ENCODE results near the gene NPTX2.

DNA sequence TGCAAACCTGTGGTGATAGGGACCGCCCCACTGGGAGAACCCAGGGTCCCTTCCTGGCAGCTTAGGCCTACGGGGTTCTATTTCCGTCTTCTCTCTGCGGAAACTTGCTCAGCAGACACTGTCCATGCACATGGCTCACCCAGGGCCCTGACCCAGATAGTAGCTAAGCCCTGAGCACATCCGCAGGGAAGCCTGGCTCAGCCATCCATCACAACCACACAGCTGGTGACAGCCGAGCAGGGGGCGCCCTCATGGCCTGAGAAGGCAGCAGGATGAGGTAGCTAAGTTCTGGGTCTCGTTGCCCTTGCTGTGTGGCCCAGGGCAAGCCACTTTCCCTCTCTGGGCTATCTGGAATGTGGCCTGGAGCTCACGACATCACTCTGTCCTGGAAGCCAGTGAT is 23.3 kb downstream of the NPTX2 start:
- TF ChIP-seq ZNF624 (tag by site-specific recombination; IDR thresholded peaks at IDR 0.05) (no peak), SP2 (tag by site-specific recombination; IDR thresholded peaks at IDR 0.05) (no peak), CTCF (tag by site-specific recombination; IDR thresholded peaks at IDR 0.05) (no peak), ZNF10 (tag by site-specific recombination; IDR thresholded peaks at IDR 0.05) (no peak), ZNF623 (tag by site-specific recombination; IDR thresholded peaks at IDR 0.05) (no peak), ZNF777 (tag by site-specific recombination; IDR thresholded peaks at IDR 0.05; ENCODE audit: borderline replicate concordance) (no peak), ZNF24 (tag by site-specific recombination; IDR thresholded peaks at IDR 0.05) (no peak), ZNF302 (tag by site-specific recombination; IDR thresholded peaks at IDR 0.05; ENCODE audit: low read depth) (no peak), ZNF639 (tag by site-specific recombination; IDR thresholded peaks at IDR 0.05) (no peak), ZNF280C (tag by site-specific recombination; IDR thresholded peaks at IDR 0.05) (no peak), RBAK (tag by site-specific recombination; IDR thresholded peaks at IDR 0.05) (no peak), ZNF747 (tag by site-specific recombination; IDR thresholded peaks at IDR 0.05) (no peak)
- TF ChIP-seq, protein P1, sequence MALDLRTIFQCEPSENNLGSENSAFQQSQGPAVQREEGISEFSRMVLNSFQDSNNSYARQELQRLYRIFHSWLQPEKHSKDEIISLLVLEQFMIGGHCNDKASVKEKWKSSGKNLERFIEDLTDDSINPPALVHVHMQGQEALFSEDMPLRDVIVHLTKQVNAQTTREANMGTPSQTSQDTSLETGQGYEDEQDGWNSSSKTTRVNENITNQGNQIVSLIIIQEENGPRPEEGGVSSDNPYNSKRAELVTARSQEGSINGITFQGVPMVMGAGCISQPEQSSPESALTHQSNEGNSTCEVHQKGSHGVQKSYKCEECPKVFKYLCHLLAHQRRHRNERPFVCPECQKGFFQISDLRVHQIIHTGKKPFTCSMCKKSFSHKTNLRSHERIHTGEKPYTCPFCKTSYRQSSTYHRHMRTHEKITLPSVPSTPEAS (tag by site-specific recombination; IDR thresholded peaks at IDR 0.05) = no peak
- TF ChIP-seq, protein P2, sequence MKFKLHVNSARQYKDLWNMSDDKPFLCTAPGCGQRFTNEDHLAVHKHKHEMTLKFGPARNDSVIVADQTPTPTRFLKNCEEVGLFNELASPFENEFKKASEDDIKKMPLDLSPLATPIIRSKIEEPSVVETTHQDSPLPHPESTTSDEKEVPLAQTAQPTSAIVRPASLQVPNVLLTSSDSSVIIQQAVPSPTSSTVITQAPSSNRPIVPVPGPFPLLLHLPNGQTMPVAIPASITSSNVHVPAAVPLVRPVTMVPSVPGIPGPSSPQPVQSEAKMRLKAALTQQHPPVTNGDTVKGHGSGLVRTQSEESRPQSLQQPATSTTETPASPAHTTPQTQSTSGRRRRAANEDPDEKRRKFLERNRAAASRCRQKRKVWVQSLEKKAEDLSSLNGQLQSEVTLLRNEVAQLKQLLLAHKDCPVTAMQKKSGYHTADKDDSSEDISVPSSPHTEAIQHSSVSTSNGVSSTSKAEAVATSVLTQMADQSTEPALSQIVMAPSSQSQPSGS (tag by site-specific recombination; IDR thresholded peaks at IDR 0.05; ENCODE audit: low read depth) = no peak

Measured in HEK293 (cell line).